Measurements from ENCODE around the gene ALAD.
A peak's percentile ranks its signal among the peaks of the same experiment; 100 is the strongest.
"Not testable (repeated sequence)": the region's sequence is repeated elsewhere in the genome, so short reads cannot be mapped to it uniquely, and the experiment has no call there.

The ALAD gene

GRCh38 chr9:113401027-113401792, at the start of gene ALAD:
TSS of gene ALAD (minus strand) at chr9:113401284. CDS start at chr9:113393559, 7,725 bp downstream.
- peak; percentile 99 for DNase-seq

- no peak for DNase-seq
Measured at GRCh38 chr9:113449376-113449775, 48.3 kb upstream of the ALAD start.

GRCh38 chr9:113446323-113446740, 45.2 kb upstream of the ALAD start:
- DNase-seq, result no peak

- no peak for DNase-seq
Measured at GRCh38 chr9:113444736-113445135, 43.7 kb upstream of the ALAD start.

GRCh38 chr9:113437716-113438115, 36.6 kb upstream of the ALAD start:
- DNase-seq, result not testable (repeated sequence)

- DNase-seq, result no peak
Measured at GRCh38 chr9:113436728-113437515, 35.8 kb upstream of the ALAD start.

GRCh38 chr9:113431191-113431590, 30.1 kb upstream of the ALAD start:
- no peak for DNase-seq

- DNase-seq, result no peak
Measured at GRCh38 chr9:113428062-113428615, 27.1 kb upstream of the ALAD start.

GRCh38 chr9:113427629-113428028, 26.5 kb upstream of the ALAD start:
- DNase-seq, result no peak

- DNase-seq, result no peak
Measured at GRCh38 chr9:113426701-113427100, 25.6 kb upstream of the ALAD start.

GRCh38 chr9:113425072-113425471, 24.0 kb upstream of the ALAD start:
- no peak for DNase-seq

- no peak for DNase-seq
Measured at GRCh38 chr9:113421726-113422125, 20.6 kb upstream of the ALAD start.

- no peak for DNase-seq
Measured at GRCh38 chr9:113417370-113417769, 16.3 kb upstream of the ALAD start.

GRCh38 chr9:113416149-113416721, 15.2 kb upstream of the ALAD start:
- DNase-seq, result no peak

- DNase-seq, result peak; percentile 91
Measured at GRCh38 chr9:113410207-113410864, 9.3 kb upstream of the ALAD start, which contains the start of the genes C9orf43 and POLE3. TSS of gene C9orf43 (plus strand) at chr9:113410747. CDS start at chr9:113413494, 2,747 bp downstream. TSS of gene POLE3 (minus strand) at chr9:113410675. CDS start at chr9:113410293, 382 bp downstream.

GRCh38 chr9:113409883-113410206, 8.8 kb upstream of the ALAD start:
- DNase-seq, result no peak

GRCh38 chr9:113409481-113409880, 8.4 kb upstream of the ALAD start:
- DNase-seq, result no peak

GRCh38 chr9:113406873-113407511, 5.9 kb upstream of the ALAD start:
- DNase-seq, result peak; percentile 36

GRCh38 chr9:113406353-113406752, 5.3 kb upstream of the ALAD start:
- DNase-seq, result not testable (repeated sequence)

GRCh38 chr9:113403646-113404045, 2.6 kb upstream of the ALAD start:
- DNase-seq, result no peak

- DNase-seq, result no peak
Measured at GRCh38 chr9:113399646-113400200, 1.4 kb downstream of the ALAD start.

- DNase-seq, result no peak
Measured at GRCh38 chr9:113398796-113399195, 2.3 kb downstream of the ALAD start.
